ENCODE results near the gene CFAP410. TPM values are rescaled to one million over a fixed set of nuclear protein-coding genes. Genes with fewer than 3 reads are reported as not detected.

The CFAP410 gene
- total and polyA plus RNA-seq, 2 donors (not counting 1 experiment from before 2014, with no cell fraction given): 69.2 to 98.8 TPM

DNA sequence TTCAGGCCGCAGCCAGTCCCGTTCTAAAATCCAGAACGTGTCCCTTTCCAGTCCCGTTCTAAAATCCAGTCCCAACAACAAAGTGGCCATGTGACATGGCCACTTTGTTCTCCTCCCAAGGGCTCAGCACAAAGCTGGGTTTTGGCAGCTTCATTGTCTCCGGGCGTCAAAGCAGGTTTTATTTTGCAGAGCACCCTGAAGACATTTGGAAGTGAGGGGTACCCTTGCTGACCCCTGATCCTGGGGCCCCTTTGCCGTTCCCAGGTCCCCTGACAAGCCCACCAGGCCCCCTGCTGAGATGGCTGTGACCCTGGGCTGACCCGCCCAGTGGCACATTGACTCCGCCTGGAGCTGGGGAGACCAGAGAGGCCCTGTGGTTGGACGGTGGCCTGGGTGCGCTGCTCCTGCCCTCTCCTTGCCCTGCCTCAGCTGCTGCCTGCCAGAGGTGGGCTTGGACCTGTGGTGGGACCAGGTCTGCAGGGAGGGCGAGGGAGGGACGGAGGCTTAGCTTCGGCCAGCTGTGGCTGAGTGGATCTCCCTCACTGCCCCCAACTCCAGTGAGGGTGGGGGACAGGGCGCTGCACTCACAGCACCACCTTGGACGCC is 35.1 kb downstream of the CFAP410 start:
- H3K4me2 ChIP-seq (replicated peaks; ENCODE audit: low read depth, low read length, poor library complexity, severe bottlenecking): peak overlapping the region; percentile 40
- DNase-seq: no peak
- ChIA-PET CTCF (interaction anchor here (1.1 to 2.6 kb wide), 4 partner anchors 9 to 290 kb away, joined by 3 to 10 read pairs (median 6); no protein-coding TSS in a partner anchor), POLR2A (interaction anchor here (0.6 to 0.7 kb wide), 2 partner anchors 26 to 293 kb away, joined by 3 to 9 read pairs; no protein-coding TSS in a partner anchor)
- H3K4me1 ChIP-seq (ENCODE audit: control insufficient read depth in 2 of 2, insufficient read depth in 2 of 2, low read length in 2 of 2): peaks cover 38 to 51% of the 10 kb centered on the region in 2 donors
- Mint-ChIP-seq H3K9me3 (ENCODE audit: insufficient read depth) (no peaks in the 10 kb centered on the region), H3K4me3 (no peak overlapping the region), H3K27ac (peak overlapping the region; percentile 86), H3K27me3 (no peaks in the 10 kb centered on the region), H3K4me1 (peaks cover 44% of the 10 kb centered on the region)
- intact Hi-C loops (cut with micrococcal nuclease): loop anchor here (10.0 kb wide), 1 partner anchor 289 kb away; the partner anchor contains the start of gene TRAPPC10
- no peaks in the 10 kb centered on the region for H3K27me3 ChIP-seq (replicated peaks in 1 of 4; ENCODE audit: control extremely low read depth in 1 of 4, control insufficient read depth in 3 of 4, insufficient read depth in 4 of 4, low read length in 3 of 4)
- no peak overlapping the region for H3K9ac ChIP-seq (ENCODE audit: low read length)
- ATAC-seq (ENCODE audit: low read depth): no peak
- peak overlapping the region in 1 of 2 donors; percentile 59 for H3K27ac ChIP-seq (ENCODE audit: low read length in 2 of 2)
- TF ChIP-seq, protein P1, sequence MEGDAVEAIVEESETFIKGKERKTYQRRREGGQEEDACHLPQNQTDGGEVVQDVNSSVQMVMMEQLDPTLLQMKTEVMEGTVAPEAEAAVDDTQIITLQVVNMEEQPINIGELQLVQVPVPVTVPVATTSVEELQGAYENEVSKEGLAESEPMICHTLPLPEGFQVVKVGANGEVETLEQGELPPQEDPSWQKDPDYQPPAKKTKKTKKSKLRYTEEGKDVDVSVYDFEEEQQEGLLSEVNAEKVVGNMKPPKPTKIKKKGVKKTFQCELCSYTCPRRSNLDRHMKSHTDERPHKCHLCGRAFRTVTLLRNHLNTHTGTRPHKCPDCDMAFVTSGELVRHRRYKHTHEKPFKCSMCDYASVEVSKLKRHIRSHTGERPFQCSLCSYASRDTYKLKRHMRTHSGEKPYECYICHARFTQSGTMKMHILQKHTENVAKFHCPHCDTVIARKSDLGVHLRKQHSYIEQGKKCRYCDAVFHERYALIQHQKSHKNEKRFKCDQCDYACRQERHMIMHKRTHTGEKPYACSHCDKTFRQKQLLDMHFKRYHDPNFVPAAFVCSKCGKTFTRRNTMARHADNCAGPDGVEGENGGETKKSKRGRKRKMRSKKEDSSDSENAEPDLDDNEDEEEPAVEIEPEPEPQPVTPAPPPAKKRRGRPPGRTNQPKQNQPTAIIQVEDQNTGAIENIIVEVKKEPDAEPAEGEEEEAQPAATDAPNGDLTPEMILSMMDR (IDR thresholded peaks at IDR 0.05): no peak
- no peak for TF ChIP-seq EZH2 (IDR thresholded peaks at IDR 0.05; ENCODE audit: borderline replicate concordance, insufficient read depth, low read depth, low read length, poor library complexity, severe bottlenecking)
- H3K4me3 ChIP-seq (ENCODE audit: control extremely low read depth in 1 of 5, extremely low read depth in 1 of 5, insufficient read depth in 1 of 5, low read depth in 2 of 5, low read length in 4 of 5): no peak overlapping the region
- peaks cover 0 to 25% of the 10 kb centered on the region in 2 experiments for H3K36me3 ChIP-seq (replicated peaks in 1 of 2; ENCODE audit: control extremely low read depth in 1 of 2, control insufficient read depth in 1 of 2, extremely low read depth in 1 of 2, insufficient read depth in 2 of 2, low read length in 1 of 2)
- H3K9me3 ChIP-seq (ENCODE audit: control extremely low read depth in 1 of 3, control insufficient read depth in 2 of 3, insufficient read depth in 1 of 3, low read length in 2 of 3): no peaks in the 10 kb centered on the region
- H3K79me2 ChIP-seq (ENCODE audit: control insufficient read depth, insufficient read depth, low read length): peaks cover 87% of the 10 kb centered on the region
- H4K20me1 ChIP-seq (ENCODE audit: control insufficient read depth, insufficient read depth, low read length, poor library complexity, severe bottlenecking): peaks cover 84% of the 10 kb centered on the region
- no peak overlapping the region for H2AFZ ChIP-seq (ENCODE audit: insufficient read depth, low read depth, low read length, poor library complexity, severe bottlenecking)
- 98% methylated on average over 10 of the region's 16 CpGs for WGBS (ENCODE audit: insufficient coverage)

DNA sequence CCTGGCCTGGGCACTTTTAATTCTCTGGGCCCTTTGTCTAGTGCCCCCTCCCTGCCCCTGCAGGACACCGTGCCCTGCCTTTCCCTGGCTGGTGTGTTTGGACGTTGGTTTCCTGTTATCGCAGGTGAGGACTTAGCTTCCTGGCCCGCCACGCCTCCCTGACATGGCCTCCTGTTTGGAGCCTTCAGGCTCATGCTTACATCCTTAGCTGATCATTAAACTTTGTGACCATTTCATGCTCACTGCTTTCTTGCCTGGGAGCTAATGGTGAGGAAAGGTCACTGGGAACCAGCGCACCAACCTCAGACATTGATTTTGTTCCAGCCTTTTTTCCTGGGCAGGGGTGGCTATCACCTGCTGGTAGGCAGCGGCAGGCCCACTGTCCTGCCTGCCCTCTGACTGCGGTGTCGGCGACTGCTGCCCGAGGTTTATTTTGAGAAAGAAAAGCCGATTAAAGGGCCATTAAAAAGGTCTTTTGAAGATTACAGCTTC is 35.7 kb downstream of the CFAP410 start:
- Mint-ChIP-seq H3K27ac (peak overlapping the region; percentile 86), H3K27me3 (no peaks in the 10 kb centered on the region), H3K9me3 (ENCODE audit: insufficient read depth) (no peaks in the 10 kb centered on the region), H3K4me1 (peaks cover 47% of the 10 kb centered on the region), H3K4me3 (peak overlapping the region; percentile 76)
- POLR2A ChIA-PET: interaction anchor here (0.7 kb wide), 3 partner anchors 27 to 777 kb away, joined by 3 to 9 read pairs (median 3); no protein-coding TSS in a partner anchor
- Histone ChIP-seq H4K20me1 (ENCODE audit: control insufficient read depth, insufficient read depth, low read length, poor library complexity, severe bottlenecking) (peaks cover 80% of the 10 kb centered on the region), H3K27me3 (replicated peaks in 1 of 4; ENCODE audit: control extremely low read depth in 1 of 4, control insufficient read depth in 3 of 4, insufficient read depth in 4 of 4, low read length in 3 of 4) (no peaks in the 10 kb centered on the region), H3K79me2 (ENCODE audit: control insufficient read depth, insufficient read depth, low read length) (peaks cover 83% of the 10 kb centered on the region), H3K4me1 (ENCODE audit: control insufficient read depth in 2 of 2, insufficient read depth in 2 of 2, low read length in 2 of 2) (peaks cover 42 to 57% of the 10 kb centered on the region in 2 donors), H3K4me3 (ENCODE audit: control extremely low read depth in 1 of 5, extremely low read depth in 1 of 5, insufficient read depth in 1 of 5, low read depth in 2 of 5, low read length in 4 of 5) (no peak overlapping the region), H3K27ac (ENCODE audit: low read length in 2 of 2) (peak overlapping the region; percentile 41 to 59), H3K9ac (ENCODE audit: low read length) (no peak overlapping the region), H2AFZ (ENCODE audit: insufficient read depth, low read depth, low read length, poor library complexity, severe bottlenecking) (no peak overlapping the region), H3K9me3 (ENCODE audit: control extremely low read depth in 1 of 3, control insufficient read depth in 2 of 3, insufficient read depth in 1 of 3, low read length in 2 of 3) (no peaks in the 10 kb centered on the region), H3K36me3 (replicated peaks in 1 of 2; ENCODE audit: control extremely low read depth in 1 of 2, control insufficient read depth in 1 of 2, extremely low read depth in 1 of 2, insufficient read depth in 2 of 2, low read length in 1 of 2) (peaks cover 0 to 25% of the 10 kb centered on the region in 2 experiments), H3K4me2 (replicated peaks; ENCODE audit: low read depth, low read length, poor library complexity, severe bottlenecking) (peak overlapping the region; percentile 40)
- ATAC-seq (ENCODE audit: low read depth) (no peak), DNase-seq (no peak)
- CTCF ChIA-PET: interaction anchor here (1.5 to 2.6 kb wide), 4 partner anchors 9 to 490 kb away, joined by 4 to 10 read pairs (median 8); no protein-coding TSS in a partner anchor
- intact Hi-C loops (cut with micrococcal nuclease): loop anchor here (10.0 kb wide), 1 partner anchor 289 kb away; the partner anchor contains the start of gene TRAPPC10
- WGBS (ENCODE audit: insufficient coverage): 87% methylated on average over 8 of the region's 12 CpGs
- TF ChIP-seq EZH2 (IDR thresholded peaks at IDR 0.05; ENCODE audit: borderline replicate concordance, insufficient read depth, low read depth, low read length, poor library complexity, severe bottlenecking): no peak
- TF ChIP-seq, protein P1 (IDR thresholded peaks at IDR 0.05): no peak

All from B cell (primary cell).